ACC112 (cell line): ENCODE measurements around the gene CYP19A1.

Experiments used
- H2AFZ ChIP-seq: fragments of 200-600 bp; sonication (generic); one replicate; pipeline ENCODE4 v1.6.0; 2017; ENCODE audit warnings: antibody characterized with exemption, low read length; ENCODE audit not compliant: unreplicated experiment
- H3K27ac ChIP-seq: fragments of 200-600 bp; sonication (generic); 2 replicates; pipeline ENCODE4 v1.5.1; 2014; ENCODE audit warnings: low read depth, mild to moderate bottlenecking, antibody characterized with exemption, low read length, moderate library complexity
- H3K27me3 ChIP-seq: fragments of 200-600 bp; sonication (generic); 2 replicates; pipeline ENCODE4 v1.6.1; 2014; ENCODE audit warnings: mild to moderate bottlenecking, antibody characterized with exemption, low read length, moderate library complexity, mixed read lengths; ENCODE audit not compliant: insufficient read depth
- H3K36me3 ChIP-seq: fragments of 200-600 bp; sonication (generic); 2 replicates; pipeline ENCODE4 v1.6.1; 2016; ENCODE audit warnings: mild to moderate bottlenecking, antibody characterized with exemption, low read length, moderate library complexity, mixed read lengths; ENCODE audit not compliant: insufficient read depth
- H3K4me1 ChIP-seq: fragments of 200-600 bp; sonication (generic); one replicate; pipeline ENCODE4 v1.6.1; 2016; ENCODE audit warnings: low read length, mixed read lengths; ENCODE audit not compliant: insufficient read depth, unreplicated experiment, control insufficient read depth
- H3K4me3 ChIP-seq: fragments of 200-600 bp; sonication (generic); 2 replicates; pipeline ENCODE4 v1.5.1; 2014; ENCODE audit warnings: mild to moderate bottlenecking, low read depth, low read length
- H3K79me2 ChIP-seq: fragments of 200-600 bp; sonication (generic); one replicate; pipeline ENCODE4 v1.6.0; 2016; ENCODE audit warnings: low read length; ENCODE audit not compliant: control insufficient read depth, unreplicated experiment, insufficient read depth

The CYP19A1 gene

DNA sequence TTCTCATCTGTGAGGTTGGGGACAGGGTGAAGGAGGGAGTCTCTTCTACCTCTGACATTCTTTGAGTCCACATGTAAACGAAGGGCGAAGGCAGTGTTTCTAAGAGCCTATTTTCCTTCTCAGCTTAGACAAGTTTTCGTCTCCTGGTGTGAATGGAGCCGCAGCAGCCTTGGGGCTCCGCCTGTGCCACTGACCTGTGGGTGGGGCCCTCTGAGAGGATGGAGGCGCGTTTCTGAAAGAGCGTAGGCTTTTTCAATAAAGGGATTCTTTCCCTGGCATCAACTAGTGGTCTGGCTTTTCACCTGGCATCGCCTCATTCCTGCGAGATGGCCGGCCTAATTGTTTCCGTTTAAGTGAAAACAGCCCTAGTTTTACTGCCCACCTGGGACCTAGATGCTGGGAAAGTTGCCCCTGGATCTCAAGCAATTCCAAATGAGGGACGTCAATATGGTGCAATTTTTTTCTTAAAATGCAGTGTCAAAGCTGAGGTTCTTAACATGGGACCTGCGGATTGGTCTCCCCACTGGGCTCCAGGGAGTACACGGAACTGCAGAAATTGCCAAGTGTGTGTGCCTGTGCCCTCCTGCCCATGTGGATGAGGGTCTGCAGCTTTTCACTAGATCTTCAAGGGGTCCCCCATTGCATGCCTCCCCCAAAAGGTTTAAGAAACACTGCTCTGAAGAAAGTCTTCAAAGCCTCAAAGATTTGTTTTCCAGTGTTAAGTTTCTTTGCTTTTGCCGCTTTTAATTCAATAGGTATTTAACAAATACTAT lies 4.0 kb upstream of the CYP19A1 start:
- Histone ChIP-seq H3K4me1 (no peaks in the 10 kb centered on the region), H3K36me3 (no peaks in the 10 kb centered on the region), H2AFZ (peak overlapping the region; percentile 46), H3K27me3 (peaks cover 15% of the 10 kb centered on the region; the same call in 1 of the 2 replicates), H3K79me2 (no peaks in the 10 kb centered on the region), H3K27ac (no peak overlapping the region), H3K4me3 (peak overlapping the region; percentile 71)

DNA sequence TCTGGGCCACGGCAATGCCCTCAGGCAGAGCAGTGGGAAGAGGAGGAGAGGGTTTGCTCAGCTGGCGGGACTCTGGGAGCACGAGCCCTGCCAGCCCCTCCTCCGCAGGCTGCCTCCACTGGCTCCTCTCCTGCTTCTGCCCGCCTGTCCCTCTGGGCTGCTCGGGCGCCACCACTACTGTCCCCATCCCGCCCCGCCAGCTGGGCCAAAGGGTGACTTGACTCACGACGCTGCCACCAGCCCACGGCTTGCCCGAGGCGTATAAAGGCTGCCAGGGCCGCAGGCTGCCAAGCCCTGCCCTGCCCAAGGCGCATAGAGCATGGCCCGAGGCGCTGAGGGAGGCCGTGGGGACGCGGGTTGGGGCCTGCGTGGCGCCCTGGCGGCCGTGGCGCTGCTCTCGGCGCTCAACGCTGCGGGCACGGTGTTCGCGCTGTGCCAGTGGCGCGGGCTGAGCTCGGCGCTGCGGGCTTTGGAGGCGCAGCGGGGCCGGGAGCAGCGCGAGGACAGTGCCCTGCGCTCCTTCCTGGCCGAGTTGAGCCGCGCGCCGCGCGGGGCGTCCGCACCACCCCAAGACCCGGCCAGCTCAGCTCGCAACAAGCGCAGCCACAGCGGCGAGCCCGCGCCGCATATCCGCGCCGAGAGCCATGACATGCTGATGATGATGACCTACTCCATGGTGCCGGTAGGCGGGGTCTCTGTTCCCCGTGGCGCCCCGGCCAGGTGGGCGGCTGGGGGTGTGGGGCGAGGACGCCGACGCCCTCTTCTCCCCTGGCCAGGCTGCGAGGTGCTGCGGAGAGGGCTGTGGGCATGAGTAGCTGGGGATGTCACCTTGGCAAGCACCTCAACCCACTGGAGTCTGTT lies 3.2 kb upstream of the CYP19A1 start, which contains the start of gene GLDN:
TSS of gene GLDN (plus strand) at position 290 of the 861 bp plus-strand sequence. CDS start at position 320, 30 bp downstream.
- Histone ChIP-seq H3K79me2 (no peaks in the 10 kb centered on the region), H3K4me3 (peak within 1 kb of the TSS; percentile 71), H3K27me3 (peaks cover 15% of the 10 kb centered on the region; the same call in 1 of the 2 replicates), H2AFZ (peak within 1 kb of the TSS; percentile 46), H3K36me3 (no peaks in the 10 kb centered on the region), H3K27ac (no peak within 1 kb of the TSS), H3K4me1 (no peaks in the 10 kb centered on the region)

DNA sequence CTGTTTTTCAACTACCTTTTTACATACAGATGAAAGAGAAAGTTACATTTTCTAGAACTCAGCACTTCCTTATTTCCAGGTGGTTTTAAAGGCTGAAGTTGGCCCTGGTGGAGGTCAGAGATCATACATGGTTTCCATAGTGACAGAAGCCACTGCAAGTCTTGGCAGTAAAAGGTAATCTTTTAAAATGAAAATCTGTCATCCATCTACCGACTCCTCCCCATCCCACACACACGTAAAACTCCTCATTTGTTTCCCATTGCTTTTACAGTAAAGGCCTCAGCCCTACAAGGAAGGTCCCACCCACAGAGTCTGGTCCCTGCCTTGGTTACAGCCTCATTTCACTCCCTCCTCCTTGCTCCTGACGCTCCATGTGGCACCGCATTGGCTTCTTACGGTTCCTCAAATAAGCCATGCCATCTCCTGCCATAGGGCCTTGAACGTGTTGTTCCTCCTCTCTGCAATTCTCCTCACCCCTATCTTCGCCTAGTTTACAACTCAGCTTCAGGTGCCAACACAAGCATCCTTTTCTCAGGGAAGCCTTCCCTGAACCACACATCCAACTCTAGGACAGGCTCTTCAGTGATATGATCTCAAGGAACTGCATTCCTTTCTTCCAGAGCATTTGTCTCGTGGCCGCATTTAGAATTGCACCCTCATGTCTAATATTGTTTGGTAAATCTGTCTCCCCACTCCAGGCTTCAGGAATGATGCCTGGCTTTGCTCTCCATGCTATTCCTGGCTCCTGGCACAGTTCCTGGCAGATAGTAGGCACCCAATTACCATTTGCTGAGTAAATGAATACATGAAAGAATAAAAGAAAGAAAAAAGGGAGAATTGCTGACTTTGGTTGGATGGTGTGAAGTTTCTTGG lies 2.6 kb downstream of the CYP19A1 start:
- peaks cover 37% of the 10 kb centered on the region for H3K4me1 ChIP-seq
- 0 out of 2 replicates have a peak, but pooled peaks cover under 1% of the 10 kb centered on the region for H3K27me3 ChIP-seq
- H3K79me2 ChIP-seq, result no peaks in the 10 kb centered on the region
- no peak overlapping the region for H2AFZ ChIP-seq
- H3K27ac ChIP-seq, result no peak overlapping the region
- H3K4me3 ChIP-seq, result no peak overlapping the region
- H3K36me3 ChIP-seq, result no peaks in the 10 kb centered on the region

DNA sequence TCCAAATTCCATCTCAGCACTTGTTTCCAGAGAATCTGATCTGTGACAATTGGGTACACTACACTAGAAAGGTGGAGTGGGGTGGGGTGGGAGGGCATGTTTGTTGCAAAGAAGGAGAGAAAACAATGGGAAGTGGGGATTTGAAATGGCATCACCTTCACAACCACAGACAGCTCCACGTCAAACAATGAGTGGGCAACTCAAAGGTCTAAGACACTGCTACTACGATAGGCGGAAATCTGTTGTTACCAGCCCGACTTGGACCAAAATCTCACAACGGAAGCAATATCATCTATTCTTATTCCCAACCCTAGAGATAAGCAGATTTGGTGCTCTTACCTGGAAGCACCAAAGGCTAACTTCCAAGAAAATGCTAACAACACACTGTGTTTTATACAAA lies 3.3 kb downstream of the CYP19A1 start:
- H3K4me1 ChIP-seq, result peaks cover 41% of the 10 kb centered on the region
- no peaks in the 10 kb centered on the region for H3K36me3 ChIP-seq
- no peak overlapping the region for H2AFZ ChIP-seq
- H3K4me3 ChIP-seq, result no peak overlapping the region
- H3K27me3 ChIP-seq, result no peaks in the 10 kb centered on the region
- H3K27ac ChIP-seq, result no peak overlapping the region
- no peaks in the 10 kb centered on the region for H3K79me2 ChIP-seq

DNA sequence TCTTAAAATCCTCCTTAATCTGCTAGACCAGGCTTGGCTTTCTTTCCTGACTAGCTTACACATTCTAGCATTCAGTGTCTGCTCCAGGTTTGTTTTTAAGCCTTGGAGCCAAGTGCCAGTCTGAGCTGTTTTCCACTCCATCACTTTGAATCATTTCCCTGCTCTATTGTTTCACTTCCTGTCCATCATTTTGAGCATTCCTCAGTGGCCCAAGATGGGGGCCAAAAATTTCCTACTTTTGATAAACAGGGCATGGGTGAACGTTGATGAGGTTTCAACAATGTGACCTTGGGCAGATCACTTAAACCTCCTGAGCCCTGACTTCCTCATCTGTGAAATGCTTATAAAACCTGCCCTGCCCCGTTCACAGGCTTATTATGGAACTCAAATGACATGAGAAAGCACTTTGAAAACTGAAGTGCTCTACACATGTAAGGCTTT lies 4.4 kb downstream of the CYP19A1 start:
- H2AFZ ChIP-seq, result peak overlapping the region; percentile 71

DNA sequence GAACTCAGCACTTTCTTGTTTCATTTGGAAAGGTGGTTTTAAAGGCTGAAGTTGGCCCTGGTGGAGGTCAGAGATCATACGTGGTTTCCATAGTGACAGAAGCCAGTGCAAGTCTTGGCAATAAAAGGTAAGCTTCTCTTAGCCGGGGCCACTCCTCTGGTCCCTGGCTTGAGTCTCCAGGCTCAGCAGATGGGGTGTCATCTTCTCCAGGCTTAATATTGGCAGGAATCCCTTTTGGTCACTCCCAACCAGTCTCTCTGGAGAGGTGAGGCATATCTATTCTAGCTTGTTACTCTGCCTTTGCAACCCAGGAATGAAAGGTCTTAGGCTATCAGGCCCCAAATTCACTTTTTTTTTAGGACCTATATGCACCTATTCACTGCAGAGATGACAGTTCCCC lies 4.8 kb downstream of the CYP19A1 start:
- peaks cover 41% of the 10 kb centered on the region for H3K4me1 ChIP-seq
- H3K4me3 ChIP-seq, result no peak overlapping the region
- H2AFZ ChIP-seq, result peak overlapping the region; percentile 71
- peak overlapping the region; percentile 17; the same call in 1 of the 2 replicates for H3K27ac ChIP-seq
- no peaks in the 10 kb centered on the region for H3K27me3 ChIP-seq
- no peaks in the 10 kb centered on the region for H3K79me2 ChIP-seq
- H3K36me3 ChIP-seq, result no peaks in the 10 kb centered on the region

More for the DNA sequence above, 4.4 kb downstream of the CYP19A1 start:
- peaks cover 41% of the 10 kb centered on the region for H3K4me1 ChIP-seq
- H3K27me3 ChIP-seq, result no peaks in the 10 kb centered on the region
- no peak overlapping the region for H3K4me3 ChIP-seq
- no peaks in the 10 kb centered on the region for H3K79me2 ChIP-seq
- H3K27ac ChIP-seq, result peak overlapping the region; percentile 17
- H3K36me3 ChIP-seq, result no peaks in the 10 kb centered on the region

DNA sequence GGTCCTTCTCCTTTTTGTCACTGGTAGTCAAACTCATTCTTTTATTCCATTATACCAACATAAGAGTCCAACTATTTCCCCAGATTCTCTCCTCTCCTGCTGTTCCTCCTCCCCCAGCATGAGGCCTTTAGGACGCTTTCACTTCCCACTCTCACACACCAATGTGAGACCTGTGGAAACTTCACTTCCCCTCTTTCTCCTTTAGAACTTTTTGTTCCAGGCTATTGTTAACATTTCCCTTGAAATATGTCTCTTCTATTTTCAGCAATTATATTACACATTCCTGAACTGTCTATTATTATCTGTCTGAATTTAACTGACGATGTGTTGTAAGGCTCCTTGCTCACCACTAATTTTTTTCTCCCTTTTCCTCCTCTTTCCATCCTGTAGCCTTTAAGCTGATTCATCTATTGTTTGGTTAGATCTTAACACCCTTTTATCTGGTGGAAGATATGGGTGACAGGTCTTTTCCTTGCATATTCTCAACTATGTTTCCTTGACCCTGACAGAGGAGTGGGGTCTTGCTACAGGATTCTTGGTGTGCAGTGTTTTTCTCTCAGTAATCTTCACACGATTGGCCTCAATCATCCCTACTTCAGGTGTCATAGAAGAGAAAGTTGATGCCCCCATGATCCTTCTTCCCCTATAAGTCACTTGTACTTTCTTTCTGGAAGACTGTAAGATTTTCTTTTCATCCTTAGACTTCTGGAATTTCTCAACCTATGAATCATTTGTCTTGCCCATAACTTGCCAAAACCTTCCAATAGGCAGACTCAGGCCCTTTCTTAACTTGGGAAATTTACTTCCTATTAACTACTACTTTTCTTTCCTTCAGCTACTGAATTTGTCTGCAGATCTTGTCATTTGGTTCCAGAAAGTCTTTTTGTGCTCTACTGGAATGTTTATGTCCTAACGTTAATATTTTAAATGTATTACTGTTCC lies 5.9 kb downstream of the CYP19A1 start:
- H3K4me3 ChIP-seq, result peak overlapping the region; percentile 6; the same call in 1 of the 2 replicates
- H3K4me1 ChIP-seq, result peaks cover 41% of the 10 kb centered on the region
- H3K27me3 ChIP-seq, result no peaks in the 10 kb centered on the region
- peak overlapping the region; percentile 38 for H3K27ac ChIP-seq
- no peak overlapping the region for H2AFZ ChIP-seq
- no peaks in the 10 kb centered on the region for H3K79me2 ChIP-seq
- H3K36me3 ChIP-seq, result no peaks in the 10 kb centered on the region

DNA sequence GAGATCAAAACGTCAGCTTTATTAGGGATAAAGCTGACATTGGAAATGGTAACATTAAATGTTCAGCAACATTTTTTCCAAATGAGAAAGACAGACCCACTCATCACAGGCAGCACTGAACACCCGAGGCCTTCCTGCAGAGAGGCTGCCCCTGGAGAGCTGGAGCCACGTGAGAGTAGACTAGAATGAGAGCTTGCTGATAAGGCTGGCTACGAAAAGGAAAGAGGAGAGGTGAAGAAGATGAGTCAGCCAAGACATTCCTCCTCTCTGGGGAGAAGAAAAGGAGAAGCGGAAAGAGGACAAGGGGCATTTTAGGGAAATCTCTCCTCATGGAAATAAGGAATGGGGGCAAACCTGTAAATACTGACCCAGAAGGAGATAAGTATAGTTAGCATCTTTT lies 7.3 kb downstream of the CYP19A1 start:
- H3K4me3 ChIP-seq, result no peak overlapping the region
- no peaks in the 10 kb centered on the region for H3K36me3 ChIP-seq
- 0 out of 2 replicates have a peak overlapping the region, but pooled peaks have one; percentile 15 for H3K27ac ChIP-seq
- no peak overlapping the region for H2AFZ ChIP-seq
- H3K79me2 ChIP-seq, result no peaks in the 10 kb centered on the region
- peaks cover 41% of the 10 kb centered on the region for H3K4me1 ChIP-seq
- no peaks in the 10 kb centered on the region for H3K27me3 ChIP-seq

DNA sequence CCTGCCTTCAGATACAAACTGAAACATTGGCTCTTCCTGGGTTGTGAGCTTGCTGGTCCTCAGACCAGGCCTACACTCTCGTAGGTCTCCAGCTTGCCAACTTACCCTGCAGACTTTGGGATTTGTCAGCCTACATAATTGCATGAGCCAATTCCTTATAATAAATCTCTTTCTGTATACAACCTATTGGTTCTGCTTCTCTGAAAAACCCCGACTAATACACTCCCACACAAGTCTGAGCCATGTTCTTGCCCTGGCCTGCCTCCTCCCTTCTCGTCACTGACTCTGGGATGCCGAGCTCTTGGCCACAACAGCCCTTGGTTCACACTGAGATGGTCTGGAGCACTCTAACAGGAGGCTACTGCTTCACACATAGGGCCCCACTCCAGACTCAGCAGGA lies 9.5 kb downstream of the CYP19A1 start:
- Histone ChIP-seq H2AFZ (no peak overlapping the region), H3K27ac (no peak overlapping the region), H3K36me3 (no peaks in the 10 kb centered on the region), H3K79me2 (no peaks in the 10 kb centered on the region), H3K27me3 (no peaks in the 10 kb centered on the region), H3K4me3 (no peak overlapping the region), H3K4me1 (peaks cover 33% of the 10 kb centered on the region)
